Naive B cell (primary cell): Measurements from ENCODE around the gene CADPS. TPM values are rescaled to one million over a fixed set of nuclear protein-coding genes. Genes with fewer than 3 reads are reported as not detected.

Experiments used
- ATAC-seq, 2 donors: fragments of 150-1000 bp; cut with Tn5 transposase; 2 replicates each; pipeline ENCODE4 v1.10.0; 2021; ENCODE audit warnings: low read depth in 2 of 2, mild to moderate bottlenecking in 2 of 2, moderate library complexity in 2 of 2
- DNase-seq: peaks from one replicate; pipeline ENCODE4 v3.0.0; 2022
- H3K27ac Mint-ChIP-seq, 6 donors: one replicate each; pipeline ENCODE4 v1.8.0; 2020 to 2022; ENCODE audit warnings: mild to moderate bottlenecking in 6 of 6, mixed read lengths in 6 of 6, moderate library complexity in 5 of 6, inconsistent platforms in 2 of 6
- H3K27me3 Mint-ChIP-seq, 3 donors: one replicate each; pipeline ENCODE4 v1.8.0; 2021 to 2022; ENCODE audit warnings: mixed read lengths in 3 of 3, mild to moderate bottlenecking in 1 of 3
- H3K36me3 Mint-ChIP-seq, 2 donors: one replicate each; pipeline ENCODE4 v1.8.0; 2020 to 2022; ENCODE audit warnings: mixed read lengths in 2 of 2, inconsistent platforms in 1 of 2, mild to moderate bottlenecking in 1 of 2
- H3K4me1 Mint-ChIP-seq, 3 donors: one replicate each; pipeline ENCODE4 v1.8.0; 2020 to 2022; ENCODE audit warnings: mixed read lengths in 3 of 3, inconsistent platforms in 1 of 3, mild to moderate bottlenecking in 1 of 3, moderate library complexity in 1 of 3
- H3K4me3 Mint-ChIP-seq, 8 donors: one replicate each; pipeline ENCODE4 v1.8.0; 2020 to 2022; ENCODE audit warnings: mild to moderate bottlenecking in 8 of 8, mixed read lengths in 8 of 8, moderate library complexity in 8 of 8, inconsistent platforms in 2 of 8
- H3K9me3 Mint-ChIP-seq, 7 donors: one replicate each; pipeline ENCODE4 v1.8.0; 2020 to 2022; ENCODE audit warnings: mixed read lengths in 7 of 7, mild to moderate bottlenecking in 5 of 7, inconsistent platforms in 2 of 7, moderate library complexity in 1 of 7
- polyA plus RNA-seq, 6 donors: library from polyadenylated mRNA; unstranded; fragments of 300-500 nt; fragmentation: Illumina TruSeq; gene quantifications; one replicate each; pipeline ENCODE4 v1.2.3, GENCODE V29; 2021; ENCODE audit warnings: low read depth in 6 of 6

CADPS gene
- polyA plus RNA-seq, 6 donors from 2014 or later, result not detected

DNA sequence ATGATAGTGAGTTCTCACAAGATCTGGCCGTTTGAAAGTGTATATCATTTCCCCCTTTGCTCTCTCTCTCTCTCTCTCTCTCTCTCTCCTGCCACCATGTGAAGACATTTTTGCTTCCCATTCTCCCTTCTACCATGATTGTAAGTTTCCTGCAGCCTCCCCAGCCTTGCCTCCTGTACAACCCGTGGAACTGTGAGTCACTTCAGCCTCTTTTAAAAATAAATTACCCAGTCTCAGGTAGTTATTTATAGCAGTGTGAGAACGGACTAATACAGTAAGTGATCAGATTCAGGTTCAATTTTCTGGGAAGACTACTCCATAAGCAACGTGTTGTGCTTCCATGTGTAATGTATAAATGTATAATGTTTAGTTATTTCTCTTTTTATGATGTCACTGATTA lies 29.2 kb downstream of the CADPS start:
- ATAC-seq, result no peak
- no peak for DNase-seq
- peaks cover 0 to 14% (median 7%) of the 10 kb centered on the region in 7 donors for H3K9me3 Mint-ChIP-seq
- H3K27ac Mint-ChIP-seq, result no peak overlapping the region
- H3K27me3 Mint-ChIP-seq, result no peaks in the 10 kb centered on the region
- no peak overlapping the region for H3K4me3 Mint-ChIP-seq
- H3K4me1 Mint-ChIP-seq, result no peaks in the 10 kb centered on the region
- H3K36me3 Mint-ChIP-seq, result no peaks in the 10 kb centered on the region

DNA sequence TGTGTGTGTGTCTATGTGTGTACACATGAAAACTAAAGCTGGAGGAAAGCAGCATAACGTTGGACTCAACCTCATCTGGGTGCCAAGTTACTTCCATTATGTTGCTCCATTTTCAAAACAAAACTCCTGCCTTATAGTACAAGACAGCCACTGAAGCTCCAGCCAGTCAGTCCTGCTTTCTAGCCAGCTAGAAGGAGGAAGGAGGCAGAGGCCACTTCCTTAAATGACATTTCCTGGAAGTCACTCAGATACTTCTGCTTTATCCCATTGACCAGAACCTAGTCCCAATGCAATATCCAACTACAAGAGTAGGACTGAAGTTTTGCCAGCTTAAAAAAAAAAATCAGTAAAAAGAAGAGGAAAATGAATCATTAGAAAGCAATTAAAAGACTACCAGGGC lies 31.7 kb downstream of the CADPS start:
- no peak overlapping the region for H3K4me3 Mint-ChIP-seq
- no peaks in the 10 kb centered on the region for H3K27me3 Mint-ChIP-seq
- no peak for ATAC-seq
- no peaks in the 10 kb centered on the region for H3K4me1 Mint-ChIP-seq
- H3K36me3 Mint-ChIP-seq, result no peaks in the 10 kb centered on the region
- H3K27ac Mint-ChIP-seq, result no peak overlapping the region
- H3K9me3 Mint-ChIP-seq, result peaks cover 2 to 14% (median 9%) of the 10 kb centered on the region in 7 donors
- DNase-seq, result no peak

DNA sequence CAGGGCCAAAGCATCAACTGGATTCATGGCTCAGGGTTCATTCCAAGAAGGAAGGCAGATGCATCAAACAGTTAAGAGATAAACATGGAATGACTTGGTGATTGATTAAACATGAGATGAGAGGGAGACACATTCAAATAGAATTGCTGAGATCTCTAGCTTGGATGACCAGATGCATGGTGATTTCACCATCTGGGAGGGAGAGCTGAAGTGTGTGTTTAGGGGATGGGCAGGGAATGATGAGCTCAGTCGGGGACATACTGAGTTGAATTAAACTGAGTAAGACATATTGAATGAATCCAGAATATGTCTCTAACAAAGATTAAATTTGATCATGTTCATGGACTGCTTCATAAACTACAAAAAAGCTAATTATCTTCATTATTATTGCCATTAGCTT lies 35.5 kb downstream of the CADPS start:
- H3K9me3 Mint-ChIP-seq, result peaks cover 0 to 5% (median 0%) of the 10 kb centered on the region in 7 donors
- H3K27ac Mint-ChIP-seq, result no peak overlapping the region
- ATAC-seq, result no peak
- no peaks in the 10 kb centered on the region for H3K27me3 Mint-ChIP-seq
- H3K4me3 Mint-ChIP-seq, result no peak overlapping the region
- no peaks in the 10 kb centered on the region for H3K36me3 Mint-ChIP-seq
- no peaks in the 10 kb centered on the region for H3K4me1 Mint-ChIP-seq
- DNase-seq, result no peak

GRCh38 chr3:62837145-62837787 lies 38.0 kb downstream of the CADPS start:
- no peaks in the 10 kb centered on the region for H3K4me1 Mint-ChIP-seq

DNA sequence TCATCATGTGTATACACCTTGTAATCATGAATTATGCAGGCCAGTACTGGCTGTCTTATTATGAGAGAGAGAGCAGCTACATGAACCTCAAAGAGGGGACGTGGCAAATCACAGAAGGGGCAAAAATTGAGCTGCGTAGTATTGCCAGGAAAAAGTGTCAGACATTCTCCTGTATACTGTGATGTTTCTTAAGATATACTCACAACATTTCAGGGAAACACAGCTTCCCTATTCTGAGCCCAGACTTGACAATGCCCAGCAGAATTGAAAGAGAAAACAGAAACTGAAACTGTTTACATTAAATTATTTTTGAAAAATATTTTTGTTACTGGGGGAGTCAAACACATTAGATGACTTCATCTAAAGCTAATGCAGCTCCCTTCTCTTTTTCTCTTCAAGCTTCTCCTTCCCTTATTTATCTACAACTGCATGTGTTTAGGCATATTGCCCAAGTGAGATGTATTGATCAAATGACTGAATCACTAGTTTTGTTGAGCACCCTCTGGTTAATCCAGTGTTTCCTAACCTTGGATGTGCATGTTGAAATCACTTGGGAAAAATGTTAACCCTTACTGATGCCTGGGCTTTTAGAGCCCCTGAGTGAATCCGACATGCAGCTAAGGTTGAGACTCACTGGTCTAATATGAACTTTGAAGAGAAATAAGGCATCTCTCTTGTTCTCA lies 39.5 kb downstream of the CADPS start:
- H3K27me3 Mint-ChIP-seq, result no peaks in the 10 kb centered on the region
- no peaks in the 10 kb centered on the region for H3K4me1 Mint-ChIP-seq
- no peaks in the 10 kb centered on the region for H3K36me3 Mint-ChIP-seq
- H3K9me3 Mint-ChIP-seq, result peaks cover 0 to 5% (median 0%) of the 10 kb centered on the region in 7 donors
- H3K27ac Mint-ChIP-seq, result no peak overlapping the region
- DNase-seq, result no peak
- no peak overlapping the region for H3K4me3 Mint-ChIP-seq
- ATAC-seq, result no peak

More at GRCh38 chr3:62837145-62837787, 38.0 kb downstream of the CADPS start:
- no peak for DNase-seq
- no peak overlapping the region for H3K4me3 Mint-ChIP-seq
- no peaks in the 10 kb centered on the region for H3K27me3 Mint-ChIP-seq
- H3K9me3 Mint-ChIP-seq, result peaks cover 0 to 5% (median 0%) of the 10 kb centered on the region in 7 donors
- no peak for ATAC-seq
- no peaks in the 10 kb centered on the region for H3K36me3 Mint-ChIP-seq
- H3K27ac Mint-ChIP-seq, result no peak overlapping the region

- no peak for ATAC-seq
- H3K27me3 Mint-ChIP-seq, result no peaks in the 10 kb centered on the region
- no peak for DNase-seq
- no peaks in the 10 kb centered on the region for H3K36me3 Mint-ChIP-seq
- H3K27ac Mint-ChIP-seq, result no peak overlapping the region
- H3K4me3 Mint-ChIP-seq, result no peak overlapping the region
- no peaks in the 10 kb centered on the region for H3K4me1 Mint-ChIP-seq
- no peaks in the 10 kb centered on the region for H3K9me3 Mint-ChIP-seq
These were observed 41.7 kb downstream of the CADPS start for GRCh38 chr3:62833538-62833937.

- Mint-ChIP-seq H3K27ac (no peak overlapping the region), H3K27me3 (no peaks in the 10 kb centered on the region), H3K9me3 (peaks cover 0 to 4% (median 0%) of the 10 kb centered on the region in 7 donors), H3K36me3 (no peaks in the 10 kb centered on the region), H3K4me3 (no peak overlapping the region), H3K4me1 (no peaks in the 10 kb centered on the region)
- DNase-seq (no peak), ATAC-seq (no peak)
These were observed 42.7 kb downstream of the CADPS start for GRCh38 chr3:62832553-62832952.

DNA sequence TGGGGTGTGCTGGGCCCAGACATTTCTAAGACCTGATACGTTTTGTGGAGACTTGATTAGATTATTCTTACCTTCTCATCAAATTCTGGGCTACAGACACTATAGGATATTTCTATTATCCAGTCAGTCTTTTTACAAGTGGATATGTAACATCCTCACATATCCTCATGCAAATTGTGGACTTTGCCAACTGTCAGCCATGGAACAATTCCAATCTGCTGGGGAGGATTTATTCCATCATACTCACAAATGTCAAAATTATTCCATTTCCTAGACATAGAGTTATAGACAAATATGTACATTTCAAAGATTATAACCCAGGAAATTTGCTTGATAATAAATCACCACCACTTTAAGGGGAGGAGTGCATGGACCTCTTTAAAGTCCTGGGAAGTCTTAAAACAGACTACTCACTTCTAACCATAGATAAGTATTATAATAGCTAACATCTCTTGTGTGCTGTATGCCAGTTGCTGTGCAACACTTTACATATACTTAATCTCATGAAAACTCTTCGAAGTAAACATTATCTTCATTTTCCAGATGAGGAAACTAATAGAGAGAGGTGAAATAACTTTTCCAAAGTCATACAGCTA lies 44.4 kb downstream of the CADPS start:
- H3K9me3 Mint-ChIP-seq, result peaks cover 0 to 4% (median 0%) of the 10 kb centered on the region in 7 donors
- H3K4me3 Mint-ChIP-seq, result no peak overlapping the region
- no peak for DNase-seq
- H3K36me3 Mint-ChIP-seq, result no peaks in the 10 kb centered on the region
- peaks cover 0 to 2% (median 0%) of the 10 kb centered on the region in 3 donors for H3K27me3 Mint-ChIP-seq
- no peak for ATAC-seq
- no peaks in the 10 kb centered on the region for H3K4me1 Mint-ChIP-seq
- H3K27ac Mint-ChIP-seq, result no peak overlapping the region

DNA sequence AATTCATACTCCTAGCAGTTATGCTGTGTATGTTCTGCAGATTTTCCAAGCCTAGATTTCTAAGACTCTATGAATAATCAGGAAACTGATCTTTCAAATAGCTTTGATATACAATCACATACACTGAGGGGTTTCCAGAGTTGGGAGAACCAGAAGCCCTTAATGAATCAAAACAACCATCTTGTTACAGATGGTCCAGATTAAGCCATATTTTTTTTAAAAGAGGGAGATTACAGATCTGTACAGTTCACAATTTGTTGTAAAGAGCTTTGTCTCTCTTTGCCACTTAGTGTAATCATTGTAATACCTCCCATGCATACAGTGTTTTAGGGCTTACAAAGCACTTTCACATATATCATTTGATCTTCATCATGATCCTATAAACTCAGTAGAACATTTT lies 47.7 kb downstream of the CADPS start:
- no peak overlapping the region for H3K27ac Mint-ChIP-seq
- DNase-seq (no peak), ATAC-seq (no peak)
- H3K4me1 Mint-ChIP-seq, result no peaks in the 10 kb centered on the region
- peaks cover 0 to 4% (median 0%) of the 10 kb centered on the region in 7 donors for H3K9me3 Mint-ChIP-seq
- H3K27me3 Mint-ChIP-seq, result peaks cover 0 to 5% (median 0%) of the 10 kb centered on the region in 3 donors
- no peak overlapping the region for H3K4me3 Mint-ChIP-seq
- no peaks in the 10 kb centered on the region for H3K36me3 Mint-ChIP-seq

- no peak overlapping the region for H3K4me3 Mint-ChIP-seq
- ATAC-seq (no peak), DNase-seq (no peak)
- peaks cover 0 to 4% (median 0%) of the 10 kb centered on the region in 7 donors for H3K9me3 Mint-ChIP-seq
- H3K27ac Mint-ChIP-seq, result no peak overlapping the region
- H3K4me1 Mint-ChIP-seq, result no peaks in the 10 kb centered on the region
- peaks cover 0 to 5% (median 0%) of the 10 kb centered on the region in 3 donors for H3K27me3 Mint-ChIP-seq
- H3K36me3 Mint-ChIP-seq, result no peaks in the 10 kb centered on the region
These were observed 50.1 kb downstream of the CADPS start for GRCh38 chr3:62824965-62825592.

GRCh38 chr3:62823461-62824050 lies 51.7 kb downstream of the CADPS start:
- Mint-ChIP-seq H3K4me3 (no peak overlapping the region), H3K36me3 (no peaks in the 10 kb centered on the region), H3K9me3 (peaks cover 0 to 4% (median 0%) of the 10 kb centered on the region in 7 donors), H3K27me3 (peaks cover 0 to 5% (median 0%) of the 10 kb centered on the region in 3 donors), H3K27ac (no peak overlapping the region), H3K4me1 (no peaks in the 10 kb centered on the region)
- ATAC-seq (no peak), DNase-seq (no peak)

DNA sequence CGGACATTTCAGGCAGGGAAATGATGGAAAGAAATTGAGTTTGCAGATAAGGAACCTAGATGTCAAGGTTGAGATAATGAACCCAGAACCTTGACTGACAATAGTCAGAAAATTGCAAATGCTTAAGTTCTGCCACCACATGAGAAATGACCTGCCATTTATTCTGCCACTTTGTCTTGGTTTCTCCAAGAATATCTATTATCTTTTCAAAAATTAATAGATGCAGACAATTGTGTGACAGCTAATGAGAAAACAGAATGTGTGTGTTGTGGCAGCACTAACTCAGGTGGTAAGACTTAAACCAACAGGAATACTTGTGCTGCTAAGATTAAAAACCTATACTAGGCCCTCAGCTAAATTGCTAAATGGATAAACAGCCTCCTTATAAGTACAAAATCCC lies 52.3 kb downstream of the CADPS start:
- ATAC-seq (no peak), DNase-seq (no peak)
- no peaks in the 10 kb centered on the region for H3K4me1 Mint-ChIP-seq
- H3K36me3 Mint-ChIP-seq, result no peaks in the 10 kb centered on the region
- no peak overlapping the region for H3K4me3 Mint-ChIP-seq
- no peak overlapping the region for H3K27ac Mint-ChIP-seq
- H3K27me3 Mint-ChIP-seq, result peaks cover 0 to 5% (median 0%) of the 10 kb centered on the region in 3 donors
- H3K9me3 Mint-ChIP-seq, result peaks cover 0 to 3% (median 0%) of the 10 kb centered on the region in 7 donors

DNA sequence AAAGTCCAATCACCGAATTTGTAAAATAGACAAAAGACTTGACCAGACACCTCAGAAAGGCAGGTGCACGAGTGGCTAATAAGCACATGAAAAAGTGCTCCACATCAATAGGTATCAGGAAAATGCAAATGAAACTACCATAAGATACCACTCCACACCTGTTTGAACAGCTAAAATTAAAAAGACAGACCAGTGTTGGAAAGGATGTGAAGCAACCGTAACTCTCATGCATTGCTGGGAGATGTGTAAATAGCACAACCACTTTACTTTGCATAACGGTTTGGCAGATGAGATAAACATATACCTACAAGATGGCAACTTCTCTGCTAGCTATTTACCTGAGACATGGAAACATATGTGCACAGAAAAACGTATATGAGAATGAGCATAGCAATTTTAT lies 56.9 kb downstream of the CADPS start:
- Mint-ChIP-seq H3K4me3 (no peak overlapping the region), H3K27me3 (no peaks in the 10 kb centered on the region), H3K27ac (no peak overlapping the region), H3K4me1 (no peaks in the 10 kb centered on the region), H3K36me3 (no peaks in the 10 kb centered on the region), H3K9me3 (peaks cover 0 to 3% (median 0%) of the 10 kb centered on the region in 7 donors)
- no peak for DNase-seq
- ATAC-seq, result no peak
